ENCODE data around the gene CCL15.

The CCL15 gene

GRCh38 chr17:35969558-35970380 is 31.6 kb downstream of the CCL15 start:
- DNase-seq (ENCODE audit: low spot score) (no peak), ATAC-seq (ENCODE audit: low read depth) (peak; percentile 62)
- peaks cover 11% of the 10 kb centered on the region for H3K4me1 ChIP-seq (ENCODE audit: insufficient read depth, poor library complexity, severe bottlenecking)
- H3K27ac ChIP-seq (ENCODE audit: poor library complexity, severe bottlenecking): no peak overlapping the region
- no peaks in the 10 kb centered on the region for H3K27me3 ChIP-seq (ENCODE audit: insufficient read depth, poor library complexity, severe bottlenecking)
- no peak overlapping the region for H3K4me3 ChIP-seq (ENCODE audit: severe bottlenecking)
- TF ChIP-seq CTCF (IDR thresholded peaks at IDR 0.05; ENCODE audit: poor library complexity, severe bottlenecking): peak; percentile 85
- no peaks in the 10 kb centered on the region for H3K9me3 ChIP-seq (ENCODE audit: severe bottlenecking)
- H3K36me3 ChIP-seq (ENCODE audit: low read depth): no peaks in the 10 kb centered on the region

GRCh38 chr17:35968520-35969054 is 32.8 kb downstream of the CCL15 start:
- H3K4me3 ChIP-seq (ENCODE audit: severe bottlenecking): no peak overlapping the region
- no peaks in the 10 kb centered on the region for H3K9me3 ChIP-seq (ENCODE audit: severe bottlenecking)
- no peak overlapping the region for H3K27ac ChIP-seq (ENCODE audit: poor library complexity, severe bottlenecking)
- no peak for TF ChIP-seq CTCF (IDR thresholded peaks at IDR 0.05; ENCODE audit: poor library complexity, severe bottlenecking)
- ATAC-seq (ENCODE audit: low read depth): no peak
- H3K36me3 ChIP-seq (ENCODE audit: low read depth): no peaks in the 10 kb centered on the region
- H3K4me1 ChIP-seq (ENCODE audit: insufficient read depth, poor library complexity, severe bottlenecking): peaks cover 5% of the 10 kb centered on the region
- no peaks in the 10 kb centered on the region for H3K27me3 ChIP-seq (ENCODE audit: insufficient read depth, poor library complexity, severe bottlenecking)
- no peak for DNase-seq (ENCODE audit: low spot score)

- Histone ChIP-seq H3K9me3 (ENCODE audit: severe bottlenecking) (no peaks in the 10 kb centered on the region), H3K36me3 (ENCODE audit: low read depth) (no peaks in the 10 kb centered on the region), H3K4me3 (ENCODE audit: severe bottlenecking) (no peak overlapping the region), H3K4me1 (ENCODE audit: insufficient read depth, poor library complexity, severe bottlenecking) (no peaks in the 10 kb centered on the region), H3K27ac (ENCODE audit: poor library complexity, severe bottlenecking) (no peak overlapping the region), H3K27me3 (ENCODE audit: insufficient read depth, poor library complexity, severe bottlenecking) (no peaks in the 10 kb centered on the region)
- TF ChIP-seq CTCF (IDR thresholded peaks at IDR 0.05; ENCODE audit: poor library complexity, severe bottlenecking): no peak
- ATAC-seq (ENCODE audit: low read depth) (no peak), DNase-seq (ENCODE audit: low spot score) (no peak)
Measured at GRCh38 chr17:35965272-35965671, 36.1 kb downstream of the CCL15 start.

GRCh38 chr17:35963663-35964062 is 37.7 kb downstream of the CCL15 start:
- TF ChIP-seq CTCF (IDR thresholded peaks at IDR 0.05; ENCODE audit: poor library complexity, severe bottlenecking): no peak
- H3K4me1 ChIP-seq (ENCODE audit: insufficient read depth, poor library complexity, severe bottlenecking): no peaks in the 10 kb centered on the region
- no peak overlapping the region for H3K4me3 ChIP-seq (ENCODE audit: severe bottlenecking)
- ATAC-seq (ENCODE audit: low read depth) (no peak), DNase-seq (ENCODE audit: low spot score) (no peak)
- H3K36me3 ChIP-seq (ENCODE audit: low read depth): no peaks in the 10 kb centered on the region
- H3K9me3 ChIP-seq (ENCODE audit: severe bottlenecking): no peaks in the 10 kb centered on the region
- H3K27ac ChIP-seq (ENCODE audit: poor library complexity, severe bottlenecking): no peak overlapping the region
- H3K27me3 ChIP-seq (ENCODE audit: insufficient read depth, poor library complexity, severe bottlenecking): no peaks in the 10 kb centered on the region

- H3K9me3 ChIP-seq (ENCODE audit: severe bottlenecking): no peaks in the 10 kb centered on the region
- no peak overlapping the region for H3K27ac ChIP-seq (ENCODE audit: poor library complexity, severe bottlenecking)
- peaks cover 6% of the 10 kb centered on the region for H3K27me3 ChIP-seq (ENCODE audit: insufficient read depth, poor library complexity, severe bottlenecking)
- DNase-seq (ENCODE audit: low spot score) (no peak), ATAC-seq (ENCODE audit: low read depth) (no peak)
- no peak overlapping the region for H3K4me3 ChIP-seq (ENCODE audit: severe bottlenecking)
- TF ChIP-seq CTCF (IDR thresholded peaks at IDR 0.05; ENCODE audit: poor library complexity, severe bottlenecking): no peak
- no peaks in the 10 kb centered on the region for H3K4me1 ChIP-seq (ENCODE audit: insufficient read depth, poor library complexity, severe bottlenecking)
- H3K36me3 ChIP-seq (ENCODE audit: low read depth): no peaks in the 10 kb centered on the region
Measured at GRCh38 chr17:35953720-35954119, 47.6 kb downstream of the CCL15 start.

All from RWPE2 (cell line).